Forelimb muscle (tissue), 1 donor: ENCODE measurements around the gene TWIST2. TPM values are rescaled to one million over a fixed set of nuclear protein-coding genes. Genes with fewer than 3 reads are reported as not detected.

Experiments
- DNase-seq: peaks from one replicate; pipeline ENCODE4 v3.0.0-alpha.2; 2013; ENCODE audit warnings: low read depth
- polyA plus RNA-seq: library from polyadenylated mRNA; unstranded; fragments of 120-200 nt; gene quantifications from one replicate; pipeline ENCODE4 v1.2.1, GENCODE V29; 2013; ENCODE audit not compliant: insufficient read length

Gene TWIST2
- polyA plus RNA-seq, 1 donor = 5.5 TPM

- no peak for DNase-seq
Observed at GRCh38 chr2:238904177-238904576, 56.3 kb downstream of the TWIST2 start.

- DNase-seq = no peak
Observed at GRCh38 chr2:238904716-238905115, 56.8 kb downstream of the TWIST2 start.

GRCh38 chr2:238905224-238905623 is 57.3 kb downstream of the TWIST2 start:
- DNase-seq = no peak

- DNase-seq = no peak
Observed at GRCh38 chr2:238905644-238906043, 57.8 kb downstream of the TWIST2 start.

- no peak for DNase-seq
Observed at GRCh38 chr2:238906254-238906935, 58.5 kb downstream of the TWIST2 start.

- no peak for DNase-seq
Observed at GRCh38 chr2:238906936-238907716, 59.2 kb downstream of the TWIST2 start.

GRCh38 chr2:238907717-238908173 is 59.9 kb downstream of the TWIST2 start:
- no peak for DNase-seq

GRCh38 chr2:238908960-238909951 is 61.4 kb downstream of the TWIST2 start:
- DNase-seq = no peak

GRCh38 chr2:238910751-238911351 is 63.0 kb downstream of the TWIST2 start:
- DNase-seq = no peak

GRCh38 chr2:238911376-238912227 is 63.7 kb downstream of the TWIST2 start:
- DNase-seq = no peak

- no peak for DNase-seq
Observed at GRCh38 chr2:238912228-238912915, 64.5 kb downstream of the TWIST2 start.

- no peak for DNase-seq
Observed at GRCh38 chr2:238912916-238913875, 65.3 kb downstream of the TWIST2 start.

GRCh38 chr2:238913931-238914647 is 66.2 kb downstream of the TWIST2 start:
- no peak for DNase-seq

- no peak for DNase-seq
Observed at GRCh38 chr2:238914648-238915015, 66.7 kb downstream of the TWIST2 start.

- DNase-seq = no peak
Observed at GRCh38 chr2:238915196-238915595, 67.3 kb downstream of the TWIST2 start.

GRCh38 chr2:238915596-238915995 is 67.7 kb downstream of the TWIST2 start:
- no peak for DNase-seq

GRCh38 chr2:238916176-238916874 is 68.4 kb downstream of the TWIST2 start:
- DNase-seq = no peak
